CD4-positive, alpha-beta T cell treated with Interleukin-12 subunit alpha and Interleukin-12 subunit beta, for 1 hour (primary cell): ENCODE measurements around the gene CILP2.

Experiments used
- DNase-seq: peaks from one replicate; pipeline ENCODE4 v3.0.0-alpha.2; 2020

CILP2 gene

DNA sequence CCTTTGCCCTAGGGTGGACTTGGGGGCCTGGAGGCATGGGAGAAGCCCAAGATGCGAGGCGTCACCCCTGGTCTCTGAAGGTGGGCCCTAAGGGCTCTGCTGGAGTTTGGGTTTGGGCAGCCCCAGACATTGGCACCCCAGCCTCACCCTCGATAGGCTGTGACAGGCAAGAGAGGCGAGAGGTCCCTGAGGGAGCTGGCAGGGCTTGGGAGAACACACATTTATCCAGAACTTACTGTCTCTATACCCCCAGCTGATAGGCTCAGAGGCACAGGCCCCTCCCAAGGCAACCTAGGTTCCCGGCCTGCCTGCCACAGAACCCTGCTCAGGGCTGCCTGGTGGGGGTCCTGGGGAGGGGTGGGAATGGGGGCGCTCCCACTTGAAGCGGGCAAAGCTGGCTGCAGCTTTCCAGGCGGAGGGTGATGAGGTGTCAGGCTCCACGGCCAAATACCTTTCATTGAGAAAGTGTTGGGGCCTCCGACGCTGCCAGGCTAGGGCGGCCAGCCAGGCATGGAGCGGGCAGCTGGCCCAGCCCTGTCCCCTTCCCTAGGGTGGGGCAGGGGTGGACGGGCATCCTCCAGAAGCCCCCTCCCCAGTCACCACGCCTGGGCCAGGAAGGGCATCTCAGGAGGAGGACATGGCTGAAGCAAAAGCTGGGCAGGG is 9.7 kb downstream of the CILP2 start:
- DNase-seq: no peak

DNA sequence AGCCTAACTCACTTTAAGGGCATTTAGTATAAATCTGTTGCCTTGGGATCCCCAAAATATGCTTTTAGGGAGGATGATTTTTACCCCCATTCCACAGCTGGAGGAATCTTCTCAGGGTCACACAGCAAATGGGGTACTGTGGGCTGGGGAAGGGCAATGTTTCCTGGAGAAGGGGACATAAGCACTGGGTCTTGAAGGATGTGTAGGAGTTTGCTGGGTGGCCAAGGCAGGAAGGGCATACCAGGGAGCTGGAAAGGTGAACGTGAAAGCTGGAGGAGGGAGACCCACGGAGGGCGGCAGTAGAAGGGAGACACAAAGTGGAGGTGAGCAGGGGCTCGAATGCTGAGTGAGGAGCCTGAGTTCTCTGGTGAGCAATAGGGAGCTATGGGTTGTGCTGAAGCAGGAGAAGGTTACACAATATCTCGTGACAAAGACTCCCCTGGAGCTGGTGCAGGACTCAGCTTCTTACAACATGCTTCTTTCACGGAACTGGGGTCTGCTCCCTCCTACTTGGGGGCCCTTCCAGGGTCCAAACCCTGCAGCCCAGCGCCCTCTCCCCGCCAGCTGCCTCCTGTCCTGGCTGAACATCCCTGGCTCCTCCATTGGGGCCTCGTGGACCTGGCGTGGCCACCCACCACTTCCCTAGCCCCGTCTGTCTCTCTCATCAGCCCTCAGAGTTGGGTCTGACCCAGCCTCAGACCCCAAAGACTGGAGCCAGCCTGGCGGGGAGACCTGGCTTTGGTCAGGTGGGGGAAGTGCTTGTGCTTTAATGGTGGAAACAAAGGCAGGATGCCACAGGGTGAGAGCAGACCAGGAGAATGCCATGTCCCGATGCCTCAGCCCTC is 11.1 kb downstream of the CILP2 start:
- DNase-seq: no peak

DNA sequence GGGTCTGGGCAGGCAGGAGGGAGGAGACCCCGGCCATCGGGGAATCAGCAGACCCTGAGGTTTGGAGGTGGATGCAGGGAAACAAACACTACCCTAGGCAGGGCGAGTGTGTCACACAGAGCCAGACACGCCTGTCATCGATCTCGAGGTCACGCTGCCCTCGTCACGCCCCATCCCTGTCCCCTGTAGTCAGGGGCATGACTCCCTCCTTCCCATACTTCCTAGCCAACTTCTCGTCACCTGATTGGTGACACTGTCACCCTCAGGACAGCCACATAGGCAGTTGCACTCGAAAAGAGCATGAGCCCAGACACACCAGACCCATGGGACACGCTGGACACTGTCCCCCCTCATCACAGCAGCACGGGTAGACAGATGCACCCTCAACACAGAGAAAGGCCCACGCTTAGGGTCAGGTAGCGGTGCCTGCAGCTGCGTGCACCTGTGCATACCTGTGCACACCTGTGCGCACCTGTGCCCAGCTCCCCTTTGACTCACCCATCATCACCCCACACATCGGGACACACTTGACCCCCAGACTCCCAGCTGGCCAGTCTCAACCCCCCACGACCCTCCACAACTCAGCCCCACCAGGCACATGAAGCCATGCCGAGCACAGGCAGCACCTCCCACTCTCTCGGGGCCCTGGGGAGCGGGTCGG is 11.9 kb downstream of the CILP2 start:
- no peak for DNase-seq

DNA sequence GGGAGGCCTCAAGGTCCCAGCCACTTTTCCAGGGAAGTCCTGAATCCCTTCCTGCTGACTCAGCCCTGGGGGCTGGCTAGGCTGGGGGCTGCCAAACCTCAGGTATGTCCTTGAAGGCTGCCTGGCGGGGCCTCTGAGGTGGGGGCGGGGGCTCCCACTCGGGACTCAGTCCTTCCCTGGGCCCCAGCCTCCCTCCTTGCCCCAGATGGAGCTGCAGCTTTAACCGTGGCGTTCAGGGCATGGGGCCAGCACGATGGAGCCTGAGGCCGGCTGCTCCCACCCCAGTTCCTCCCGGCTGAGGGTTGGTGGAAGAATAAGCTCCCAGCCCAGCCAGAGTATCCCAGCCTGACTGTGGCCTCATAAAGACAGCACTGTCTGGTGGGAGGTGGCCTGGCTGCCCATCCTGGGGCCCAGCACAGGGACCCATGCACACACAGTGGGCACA is 12.4 kb downstream of the CILP2 start:
- no peak for DNase-seq

DNA sequence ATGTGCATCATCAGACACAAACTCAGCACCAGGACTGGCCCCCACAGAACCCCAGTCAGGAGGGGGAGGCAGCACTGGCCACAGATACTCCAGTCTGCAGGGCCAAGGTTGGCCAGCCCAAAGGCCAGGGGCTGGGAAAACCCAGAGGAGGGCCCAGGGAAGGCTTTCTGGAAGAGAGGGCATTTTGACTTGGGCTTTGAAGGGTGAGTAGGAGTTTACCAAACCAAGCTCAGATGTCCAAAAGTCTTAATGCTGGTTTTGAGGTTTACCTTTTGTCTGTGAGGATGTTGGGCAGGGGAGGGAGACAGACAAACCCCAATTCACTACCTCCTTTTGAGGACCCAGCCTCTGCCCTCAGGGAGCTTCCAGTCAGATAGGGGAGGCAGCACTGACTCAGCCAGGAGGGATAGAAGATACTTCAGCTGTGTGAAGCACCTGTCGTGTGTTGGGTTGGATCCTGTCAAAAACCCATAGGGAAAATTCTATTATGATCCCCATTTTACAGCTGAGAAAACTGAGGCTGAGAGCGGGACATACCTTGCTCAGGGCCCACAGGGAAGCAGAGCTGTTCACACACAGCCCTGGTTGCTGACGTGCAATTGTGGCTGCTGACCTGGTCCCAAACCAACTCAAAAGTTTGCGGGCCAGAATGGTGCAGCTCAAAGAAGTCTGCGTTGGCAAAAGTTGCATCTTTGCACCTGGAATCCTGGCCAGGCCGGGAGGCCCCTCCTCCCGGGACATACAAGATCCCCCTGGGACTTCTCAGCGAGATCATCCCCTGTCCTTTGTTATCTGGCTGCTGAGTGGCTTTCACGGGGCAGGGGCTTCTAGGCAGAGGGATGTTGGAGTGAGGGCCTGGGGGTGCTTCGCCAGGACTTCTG is 13.1 kb downstream of the CILP2 start:
- no peak for DNase-seq

DNA sequence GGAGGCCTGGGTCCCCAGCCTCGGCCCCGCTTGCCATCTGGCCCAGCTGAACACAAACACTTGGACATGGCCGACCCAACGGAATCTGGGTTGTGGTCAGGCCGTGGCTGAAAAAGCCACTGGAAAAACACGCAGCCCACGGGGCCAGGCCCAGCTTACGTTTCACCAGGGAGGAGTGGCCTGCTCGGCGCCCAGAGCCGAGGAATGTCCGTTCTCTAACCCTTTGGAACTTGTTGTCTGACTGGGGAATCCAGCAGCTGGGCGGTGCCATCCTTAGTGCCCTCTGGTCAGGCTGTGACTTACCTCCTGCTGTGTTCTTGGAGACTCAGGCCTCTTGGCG is 13.8 kb downstream of the CILP2 start:
- DNase-seq: no peak

DNA sequence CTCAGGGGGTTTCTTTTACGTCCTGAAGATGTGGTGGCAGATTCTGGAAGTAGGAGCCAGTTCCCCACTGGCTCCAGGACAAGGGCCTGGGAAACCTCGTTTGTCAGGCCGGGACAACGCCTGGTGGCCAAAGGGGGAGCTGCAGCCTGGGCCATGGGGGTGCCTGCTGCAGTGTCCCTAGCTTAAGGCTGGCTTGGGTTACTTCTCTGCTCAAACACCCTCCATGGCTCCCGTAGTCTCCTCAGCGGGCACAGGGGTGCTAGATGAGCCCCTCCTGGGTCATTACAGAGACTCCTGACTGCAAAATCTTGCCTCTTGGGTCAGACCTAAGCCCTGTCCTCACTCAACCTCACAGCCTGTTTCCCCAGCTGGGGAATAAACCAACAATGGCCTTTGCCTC is 14.7 kb downstream of the CILP2 start:
- DNase-seq: peak; percentile 36

DNA sequence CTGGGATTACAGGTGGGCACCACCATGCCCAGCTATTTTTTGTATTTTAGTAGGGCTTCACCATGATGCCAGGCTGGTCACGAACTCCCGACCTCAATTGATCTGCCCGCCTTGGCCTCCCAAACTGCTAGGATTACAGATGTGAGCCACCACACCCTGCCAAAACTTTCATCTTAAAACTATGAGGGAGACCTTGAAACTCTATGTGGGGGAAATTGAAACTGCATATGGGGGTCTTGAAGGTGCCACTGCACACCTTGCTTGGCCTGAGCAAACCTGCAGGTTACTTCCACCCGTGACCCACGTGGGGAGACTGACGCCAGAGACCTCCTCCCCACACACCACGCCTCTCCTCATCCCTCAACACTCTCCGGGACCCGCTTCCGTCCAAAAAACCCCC is 15.6 kb downstream of the CILP2 start:
- no peak for DNase-seq

DNA sequence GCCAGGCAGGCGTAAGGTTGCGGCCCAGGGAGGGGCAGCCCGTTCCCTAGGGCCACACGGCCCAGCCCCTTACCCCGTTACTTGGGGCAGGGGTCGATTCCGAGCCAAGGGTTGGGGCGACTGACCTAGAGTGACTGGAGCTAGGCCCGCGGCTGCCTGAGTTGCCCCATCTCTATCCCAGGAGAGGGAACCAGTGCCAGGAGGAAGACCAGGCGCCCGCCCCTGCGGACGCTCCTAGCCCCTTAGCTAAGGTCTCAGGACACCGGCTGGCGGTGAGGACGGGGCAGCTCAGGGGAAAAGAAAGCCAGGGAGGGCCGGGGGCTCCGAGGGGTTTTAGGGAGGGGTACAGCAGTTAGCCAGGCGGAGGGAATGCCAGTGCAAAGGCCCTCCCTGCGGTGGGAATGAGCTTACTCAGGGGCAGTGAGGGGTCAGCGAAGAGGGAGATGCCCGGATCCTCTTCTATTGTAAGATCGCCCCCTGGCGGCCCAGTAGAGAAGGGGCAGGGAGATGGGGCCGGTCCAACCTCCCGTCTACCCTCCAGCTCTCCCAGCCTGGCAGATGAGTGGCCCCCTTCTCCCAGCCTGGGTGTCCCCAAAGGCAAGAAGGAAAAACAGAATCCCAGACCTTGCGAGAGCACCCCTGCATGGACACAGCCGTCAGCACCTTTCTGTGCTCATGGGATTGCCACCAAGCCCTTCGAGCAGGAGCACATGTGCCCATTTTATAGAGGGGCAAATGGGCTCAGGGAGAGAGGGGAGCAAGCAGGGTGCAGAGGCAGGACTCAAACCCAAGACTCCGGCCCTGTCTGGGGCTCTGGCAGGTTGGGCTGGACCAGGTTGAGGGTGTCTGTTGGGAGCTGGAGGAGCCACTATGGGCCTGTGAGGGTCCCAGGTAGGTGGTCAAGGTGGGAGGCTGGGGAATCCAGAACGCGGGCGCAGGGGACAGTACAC is 16.3 kb downstream of the CILP2 start:
- DNase-seq: peak; percentile 58

DNA sequence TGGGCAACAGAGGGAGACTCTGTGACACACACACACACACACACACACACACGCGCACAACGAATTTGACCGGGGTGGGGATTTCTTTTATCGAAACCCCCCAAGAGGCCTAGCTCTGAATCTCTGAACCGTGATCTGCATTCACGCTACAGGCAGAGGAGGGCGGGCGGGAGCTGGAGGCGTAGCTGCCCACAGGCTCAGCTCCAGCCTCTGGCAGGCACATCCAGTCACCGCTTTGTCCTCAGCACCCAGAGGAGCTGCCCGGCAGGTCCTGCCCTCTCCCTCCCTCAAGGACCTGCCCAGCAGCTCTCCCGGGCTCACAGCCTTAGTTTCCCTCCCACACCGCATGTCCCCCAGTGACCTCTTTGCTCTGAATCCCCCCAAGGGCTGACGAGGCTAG is 20.0 kb downstream of the CILP2 start:
- no peak for DNase-seq

DNA sequence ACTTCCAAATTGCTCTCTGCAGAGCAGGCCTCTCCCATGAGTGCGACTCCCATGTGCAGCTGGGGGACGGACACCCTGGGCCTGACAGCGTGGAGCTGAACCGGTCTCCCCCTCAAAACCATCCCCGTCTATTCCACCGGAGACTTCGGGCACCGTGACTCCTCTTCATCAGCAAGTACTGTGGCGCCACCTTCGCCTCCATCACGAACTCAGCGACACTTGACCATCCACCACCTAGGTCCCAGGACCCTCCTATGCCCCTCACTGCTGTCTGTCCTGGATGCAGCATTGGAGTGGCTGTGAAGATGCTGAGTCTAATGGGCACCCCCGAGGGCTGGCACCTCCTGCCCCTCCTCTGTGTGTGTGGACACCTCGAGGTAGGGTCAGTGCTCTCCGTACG is 20.6 kb downstream of the CILP2 start:
- DNase-seq: no peak

DNA sequence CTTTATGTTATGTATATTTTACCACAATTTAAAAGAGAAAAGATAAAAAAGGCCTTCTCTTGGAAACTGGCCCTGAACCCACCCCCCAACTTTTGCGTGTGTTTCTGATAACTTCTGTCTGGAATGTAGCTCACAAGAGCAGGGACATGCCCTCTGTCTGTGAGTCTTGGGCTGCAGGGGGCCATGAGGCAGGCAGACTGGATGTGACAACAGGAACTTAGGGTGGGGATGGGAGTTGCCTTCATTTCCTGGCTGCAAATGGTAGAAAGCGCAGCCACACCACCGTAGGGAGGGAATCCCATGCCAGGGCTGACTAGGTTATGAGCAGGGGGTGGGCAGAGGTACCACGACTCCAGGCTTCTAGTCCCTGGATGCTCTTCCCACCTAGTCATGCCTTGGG is 21.9 kb downstream of the CILP2 start:
- DNase-seq: peak; percentile 11

DNA sequence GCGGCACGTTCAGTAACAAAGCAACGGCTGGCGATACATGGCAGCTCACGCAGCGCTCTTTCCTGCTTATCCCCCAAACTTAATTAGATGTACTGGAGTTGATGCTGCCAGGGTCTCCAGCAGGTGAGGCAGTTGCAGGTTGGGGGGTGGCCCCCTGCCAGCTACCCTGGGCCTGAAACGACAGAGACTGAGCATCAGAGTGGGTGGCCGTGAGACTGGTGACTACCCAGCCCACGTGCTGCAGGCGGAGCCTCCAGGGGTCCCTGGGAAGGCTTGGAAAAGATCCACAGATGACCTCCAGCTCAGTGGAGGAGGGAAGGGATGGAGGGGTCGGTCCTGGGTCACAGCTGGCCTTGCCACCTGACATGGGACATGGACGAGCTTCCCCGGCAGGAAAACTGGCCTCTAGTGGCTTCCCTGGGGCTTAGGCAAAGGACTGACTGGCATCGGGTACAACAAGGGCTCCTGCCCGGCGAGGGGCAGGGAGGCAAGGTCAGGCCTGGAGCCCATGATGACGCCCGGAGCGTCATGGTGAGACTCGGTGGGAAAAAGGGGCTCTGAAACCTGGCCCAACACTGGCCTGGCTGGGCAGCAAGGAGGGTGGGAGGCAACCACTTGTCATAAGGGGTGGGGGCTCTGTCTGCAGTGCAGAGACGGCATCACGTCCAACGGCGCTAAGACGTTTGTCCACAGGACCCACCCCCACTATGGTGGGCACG is 24.0 kb downstream of the CILP2 start:
- no peak for DNase-seq

DNA sequence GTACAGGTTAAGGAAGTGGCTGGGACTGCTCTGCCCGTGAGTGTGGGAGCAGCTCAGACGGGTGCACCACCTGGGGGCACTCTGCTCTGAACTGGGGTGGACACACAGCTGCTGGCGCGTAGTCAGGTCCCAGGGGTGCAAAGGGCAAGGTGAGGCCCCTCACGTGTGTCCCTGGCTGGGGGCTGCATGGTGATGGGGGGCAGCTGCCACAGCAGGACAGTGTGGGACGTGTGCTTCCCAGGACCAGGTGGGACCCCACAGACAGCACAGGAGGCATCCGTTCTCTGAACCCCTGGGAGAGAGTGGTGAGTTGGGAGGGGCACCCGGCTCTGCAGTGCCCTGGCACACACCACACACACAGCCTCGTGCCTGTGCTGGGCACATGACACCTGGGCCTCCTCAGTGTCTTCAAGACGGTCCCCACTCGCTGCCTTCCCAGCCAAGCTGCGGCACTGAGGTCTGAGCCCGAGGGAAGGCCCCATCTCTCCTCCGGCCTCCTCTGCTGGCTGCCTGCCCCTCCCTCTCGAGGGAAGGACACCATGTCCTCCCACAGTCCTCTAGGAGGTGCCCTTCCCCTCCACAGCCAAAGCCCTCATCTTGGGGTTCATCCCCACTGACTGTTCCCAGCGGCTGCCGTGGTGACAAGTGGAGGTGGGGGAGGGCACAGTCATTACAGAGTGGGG is 24.7 kb downstream of the CILP2 start:
- DNase-seq: peak; percentile 64

DNA sequence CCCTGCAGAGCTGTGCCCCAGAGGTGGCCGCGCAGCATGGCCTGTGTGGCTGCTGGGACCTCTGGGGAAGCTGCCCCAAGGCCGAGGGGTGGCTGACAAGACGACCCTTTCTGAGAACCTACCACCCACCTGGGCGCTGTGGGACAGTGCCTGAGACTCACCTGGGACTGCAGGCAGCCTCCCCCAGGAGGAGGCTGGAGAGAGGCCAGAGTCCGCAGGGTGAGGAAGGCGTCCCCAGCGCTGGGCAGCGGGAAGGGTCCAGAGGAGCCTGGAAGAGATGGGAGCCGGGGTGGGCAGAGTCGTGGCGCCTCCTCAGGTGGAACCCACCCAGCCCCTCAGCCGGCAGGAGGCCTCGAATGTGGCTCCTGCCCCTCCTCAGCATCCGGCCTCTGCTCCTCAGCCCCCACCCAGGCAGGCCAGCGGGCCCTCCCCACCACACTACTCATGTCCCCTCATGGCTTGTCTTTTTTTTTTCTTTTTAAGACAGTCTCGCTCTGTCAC is 25.3 kb downstream of the CILP2 start:
- DNase-seq: no peak

DNA sequence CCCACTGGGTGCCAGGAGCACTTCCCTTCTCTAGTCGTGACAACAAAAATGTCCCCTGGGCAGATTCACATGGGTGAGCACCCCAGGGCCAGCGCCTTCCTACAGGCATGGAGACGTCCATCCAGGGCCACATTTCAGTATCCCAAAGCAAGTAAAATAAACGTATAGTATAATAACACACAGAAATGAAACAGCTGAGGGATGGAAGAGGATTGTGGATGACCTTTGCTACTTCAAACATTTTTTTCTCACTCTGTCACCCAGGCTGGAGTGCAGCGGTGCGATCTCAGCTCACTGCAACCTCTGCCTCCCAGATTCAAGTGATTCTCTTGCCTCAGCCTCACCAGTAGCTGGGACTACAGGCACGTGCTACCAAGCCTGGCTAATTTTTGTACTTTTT is 28.2 kb downstream of the CILP2 start:
- DNase-seq: no peak

DNA sequence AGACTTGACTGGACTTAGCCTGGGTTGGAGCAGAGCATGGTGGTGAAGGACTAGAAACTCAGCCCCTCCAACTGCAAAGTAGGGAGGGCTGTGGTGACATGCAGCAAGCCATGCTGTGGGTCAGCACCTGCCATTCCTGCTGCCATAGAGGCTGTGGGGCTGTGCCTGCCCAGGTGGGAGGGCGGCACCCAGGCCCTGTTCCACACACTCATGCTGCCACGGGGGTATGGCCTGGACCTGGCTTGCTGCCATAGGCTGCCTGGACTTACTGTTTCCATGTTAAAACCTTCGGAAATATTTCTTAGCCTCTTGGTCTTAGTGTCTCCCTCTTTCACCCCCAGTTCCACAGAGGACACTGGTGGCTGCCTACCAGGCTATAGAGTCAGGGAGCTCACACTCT is 29.3 kb downstream of the CILP2 start:
- DNase-seq: no peak

DNA sequence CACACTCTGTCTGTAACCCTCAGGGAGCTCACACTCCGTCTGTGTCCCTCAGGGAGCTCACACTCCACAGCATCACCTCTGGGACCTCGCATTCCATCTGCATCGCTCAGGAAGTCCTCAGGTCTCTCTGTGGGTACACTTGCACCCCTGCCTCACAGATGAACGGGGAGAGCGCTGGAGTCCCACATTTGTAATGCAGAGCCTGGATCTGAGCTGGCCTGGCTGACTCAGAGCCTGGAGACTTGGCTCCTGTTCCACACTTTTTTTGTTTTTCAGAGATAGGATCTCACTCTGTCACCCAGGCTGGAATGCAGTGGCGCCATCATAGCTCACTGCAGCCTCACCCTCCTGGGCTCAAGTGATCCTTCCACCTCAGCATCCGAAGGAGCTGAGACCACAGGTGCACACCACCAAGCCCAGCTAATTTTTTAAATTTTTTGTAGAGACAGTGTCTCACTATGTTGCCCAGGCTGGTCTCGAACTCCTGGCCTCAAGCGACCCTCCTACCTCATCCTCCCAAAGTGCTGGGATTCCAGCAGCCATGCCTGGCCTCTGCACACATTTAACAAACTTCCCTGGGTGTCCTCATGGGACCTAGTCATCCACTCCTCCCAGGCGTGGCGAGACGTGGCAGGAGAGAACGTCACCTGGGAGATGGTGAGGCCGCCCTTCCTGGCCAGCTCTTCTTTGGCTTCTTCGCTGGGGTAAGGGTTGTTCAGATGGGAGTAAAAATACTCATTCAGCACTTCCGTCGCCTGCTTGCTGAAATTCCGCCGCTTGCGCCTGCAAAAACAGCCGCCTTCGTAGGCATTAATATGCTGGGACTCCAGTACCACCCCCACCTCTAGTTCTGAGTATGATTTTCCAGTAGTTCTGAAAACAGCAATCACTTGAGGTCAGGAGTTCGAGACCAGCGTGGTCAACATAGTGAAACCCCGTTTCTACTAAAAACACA is 31.0 kb downstream of the CILP2 start:
- no peak for DNase-seq

DNA sequence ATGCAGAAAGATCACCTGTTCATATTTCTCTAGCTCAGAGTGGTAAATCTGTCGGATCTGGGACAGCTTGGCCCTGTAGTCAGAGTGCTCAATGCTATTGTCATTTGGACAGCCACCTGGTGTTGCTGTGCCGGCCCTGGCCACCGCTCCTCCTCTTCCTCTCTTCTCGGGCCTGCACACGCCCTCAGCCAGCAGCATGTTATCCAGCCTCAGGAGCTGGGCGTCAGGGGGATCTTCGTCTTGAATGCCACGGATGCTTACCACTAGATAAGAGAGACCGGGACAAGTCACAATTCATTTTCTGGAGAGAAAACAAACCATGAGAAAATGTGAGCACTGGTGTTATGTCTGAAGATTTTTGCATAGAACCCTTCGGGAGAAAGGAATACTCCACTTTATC is 32.5 kb downstream of the CILP2 start:
- no peak for DNase-seq
